Measurements from ENCODE around the gene NPTN. TPM values are rescaled to one million over a fixed set of nuclear protein-coding genes. Genes with fewer than 3 reads are reported as not detected.

NPTN gene
- total RNA-seq, 1 donor from 2014 or later = 102 TPM

GRCh38 chr15:73630921-73631362 is 2.2 kb downstream of the NPTN start:
- peak overlapping the region; percentile 26 for H3K4me3 Mint-ChIP-seq
- no peak for TF ChIP-seq CTCF (IDR thresholded peaks at IDR 0.05; ENCODE audit: unreplicated experiment)
- H3K4me1 Mint-ChIP-seq = peaks cover 51% of the 10 kb centered on the region
- DNase-seq (ENCODE audit: low spot score in 2 of 2, unreplicated experiment in 2 of 2) = no peak
- peak overlapping the region; percentile 62 for H3K27ac Mint-ChIP-seq
- no peaks in the 10 kb centered on the region for H3K36me3 Mint-ChIP-seq
- H3K9me3 Mint-ChIP-seq = no peaks in the 10 kb centered on the region
- no peaks in the 10 kb centered on the region for H3K27me3 Mint-ChIP-seq (ENCODE audit: low read depth)

- Mint-ChIP-seq H3K27ac (no peak overlapping the region), H3K9me3 (no peaks in the 10 kb centered on the region), H3K36me3 (no peaks in the 10 kb centered on the region), H3K4me1 (peaks cover 54% of the 10 kb centered on the region), H3K27me3 (ENCODE audit: low read depth) (no peaks in the 10 kb centered on the region), H3K4me3 (no peak overlapping the region)
- DNase-seq (ENCODE audit: low spot score in 2 of 2, unreplicated experiment in 2 of 2) = no peak
- TF ChIP-seq CTCF (IDR thresholded peaks at IDR 0.05; ENCODE audit: unreplicated experiment) = no peak
Measured at GRCh38 chr15:73629798-73630429, 3.3 kb downstream of the NPTN start.

GRCh38 chr15:73628976-73629797 is 4.0 kb downstream of the NPTN start:
- no peaks in the 10 kb centered on the region for H3K36me3 Mint-ChIP-seq
- no peak for TF ChIP-seq CTCF (IDR thresholded peaks at IDR 0.05; ENCODE audit: unreplicated experiment)
- no peaks in the 10 kb centered on the region for H3K9me3 Mint-ChIP-seq
- H3K4me1 Mint-ChIP-seq = peaks cover 61% of the 10 kb centered on the region
- H3K27ac Mint-ChIP-seq = peak overlapping the region; percentile 38
- DNase-seq (ENCODE audit: low spot score in 2 of 2, unreplicated experiment in 2 of 2) = no peak
- no peak overlapping the region for H3K4me3 Mint-ChIP-seq
- H3K27me3 Mint-ChIP-seq (ENCODE audit: low read depth) = no peaks in the 10 kb centered on the region

GRCh38 chr15:73628102-73628501 is 5.1 kb downstream of the NPTN start:
- Mint-ChIP-seq H3K27me3 (ENCODE audit: low read depth) (no peaks in the 10 kb centered on the region), H3K36me3 (no peaks in the 10 kb centered on the region), H3K4me1 (peaks cover 56% of the 10 kb centered on the region), H3K27ac (no peak overlapping the region), H3K4me3 (no peak overlapping the region), H3K9me3 (no peaks in the 10 kb centered on the region)
- no peak for TF ChIP-seq CTCF (IDR thresholded peaks at IDR 0.05; ENCODE audit: unreplicated experiment)
- DNase-seq (ENCODE audit: low spot score in 2 of 2, unreplicated experiment in 2 of 2) = no peak

GRCh38 chr15:73626072-73626471 is 7.1 kb downstream of the NPTN start:
- TF ChIP-seq CTCF (IDR thresholded peaks at IDR 0.05; ENCODE audit: unreplicated experiment) = no peak
- Mint-ChIP-seq H3K4me1 (peaks cover 48% of the 10 kb centered on the region), H3K9me3 (no peaks in the 10 kb centered on the region), H3K36me3 (no peaks in the 10 kb centered on the region), H3K4me3 (no peak overlapping the region), H3K27me3 (ENCODE audit: low read depth) (no peaks in the 10 kb centered on the region), H3K27ac (peak overlapping the region; percentile 64)
- no peak for DNase-seq (ENCODE audit: low spot score in 2 of 2, unreplicated experiment in 2 of 2)
